A549 (cell line): ENCODE results near the gene ATOSB. TPM values are rescaled to one million over a fixed set of nuclear protein-coding genes. Genes with fewer than 3 reads are reported as not detected.

Source experiments
- ATAC-seq, 2 experiments: fragments of 200-7000 bp in 1 of 2; fragments of >200 bp in 1 of 2; cut with Nextera tagmentation in 1 of 2; cut with Tn5 transposase in 1 of 2; 3 replicates each; pipeline versions ENCODE4 v1.8.0 to v1.9.1; 2018 to 2020; ENCODE audit warnings: mild to moderate bottlenecking in 1 of 2, moderate library complexity in 1 of 2
- CTCF ChIA-PET: fragments of 300-600 bp; sonication (Branson Sonifier 250); formaldehyde crosslinking; extraction: SDS; loops from one replicate; lab custom pipeline; 2021; ENCODE audit warnings: antibody characterized with exemption, inconsistent platforms; lab: Yijun Ruan, JAX
- POLR2A ChIA-PET: fragments of 350-600 bp; formaldehyde crosslinking; extraction: SDS; loops from one replicate; lab custom pipeline; 2021; ENCODE audit warnings: antibody characterized with exemption, inconsistent platforms; lab: Yijun Ruan, JAX
- DNase-seq, 2 experiments: peaks; one replicate each; pipeline versions ENCODE4 v3.0.0 to v3.0.0-alpha.2; 2011 to 2016; ENCODE audit warnings: low read depth in 1 of 2, low spot score in 1 of 2
- FAIRE-seq: peaks from 2 replicates; lab custom pipeline; 2011; peaks lifted over from hg19 to GRCh38; lab: Jason Lieb, UNC
- H3K27ac ChIP-seq, 2 experiments: fragments of >200 bp; sonication (Bioruptor Twin); formaldehyde crosslinking; 3 replicates each; pipeline ENCODE4 v1.5.1; 2016 to 2017
- H3K4me1 ChIP-seq: fragments of >200 bp; sonication (Bioruptor Twin); formaldehyde crosslinking; 3 replicates; pipeline ENCODE4 v1.6.1; 2016
- H3K4me2 ChIP-seq: fragments of >200 bp; sonication (Bioruptor Twin); formaldehyde crosslinking; 3 replicates; pipeline ENCODE4 v1.6.1; 2016
- H3K4me3 ChIP-seq: fragments of >200 bp; sonication (Bioruptor Twin); formaldehyde crosslinking; 3 replicates; pipeline ENCODE4 v1.5.1; 2016
- H3K9me3 ChIP-seq: fragments of >200 bp; sonication (Bioruptor Twin); formaldehyde crosslinking; 3 replicates; pipeline ENCODE4 v1.6.1; 2016
- CBX2 ChIP-seq: fragments of 200-600 bp; sonication (generic); IDR thresholded peaks from 2 replicates; pipeline ENCODE4 v1.6.1; 2016; ENCODE audit warnings: low read depth, mild to moderate bottlenecking, borderline replicate concordance
- CBX8 ChIP-seq: fragments of 200-600 bp; sonication (generic); IDR thresholded peaks from 2 replicates; pipeline ENCODE4 v1.6.1; 2016
- CEBPB ChIP-seq, 2 experiments: fragments of >200 bp in 1 of 2; sonication (Bioruptor Twin) in 1 of 2; formaldehyde crosslinking in 1 of 2; IDR thresholded peaks; 2 replicates each; pipeline ENCODE4 v1.6.1; 2012 to 2016
- CHD4 ChIP-seq: fragments of 200-600 bp; sonication (generic); IDR thresholded peaks from 2 replicates; pipeline ENCODE4 v1.6.1; 2016; ENCODE audit warnings: antibody characterized with exemption, mild to moderate bottlenecking, borderline replicate concordance
- EHF ChIP-seq: fragments of 250-450 bp; sonication (Bioruptor Pico); IDR thresholded peaks from 2 replicates; pipeline ENCODE4 v1.5.0; 2020; ENCODE audit warnings: mild to moderate bottlenecking
- EHMT2 ChIP-seq: fragments of 200-600 bp; sonication (generic); IDR thresholded peaks from 2 replicates; pipeline ENCODE4 v1.6.1; 2016; ENCODE audit warnings: antibody characterized with exemption, low read depth, mild to moderate bottlenecking, moderate library complexity
- EP300 ChIP-seq, 2 experiments: fragments of >200 bp; sonication (Bioruptor Twin); formaldehyde crosslinking; IDR thresholded peaks; 2 replicates in 1 of 2; 3 replicates in 1 of 2; pipeline ENCODE4 v1.6.1; 2016 to 2017
- ESRRA ChIP-seq: fragments of 150-350 bp; IDR thresholded peaks from 2 replicates; pipeline ENCODE4 v1.6.1; 2014; ENCODE audit warnings: mild to moderate bottlenecking, low read length, borderline replicate concordance
- FOSB ChIP-seq: fragments of 250-450 bp; sonication (Bioruptor Pico); IDR thresholded peaks from 2 replicates; pipeline ENCODE4 v1.5.0; 2020; ENCODE audit warnings: mild to moderate bottlenecking, moderate library complexity
- FOSL2 ChIP-seq, 2 experiments: fragments of 450-650 bp in 1 of 2; fragments of >200 bp in 1 of 2; sonication (Bioruptor Twin) in 1 of 2; formaldehyde crosslinking; IDR thresholded peaks; 2 replicates each; pipeline versions ENCODE4 v1.5.0 to v1.6.1; 2016 to 2020; ENCODE audit warnings: mild to moderate bottlenecking in 1 of 2, moderate library complexity in 1 of 2
- HDAC2 ChIP-seq: fragments of 200-600 bp; sonication (generic); IDR thresholded peaks from 2 replicates; pipeline ENCODE4 v1.6.1; 2016
- HEYL ChIP-seq: fragments of 250-450 bp; sonication (Bioruptor Pico); IDR thresholded peaks from 2 replicates; pipeline ENCODE4 v1.8.0; 2021; ENCODE audit warnings: mild to moderate bottlenecking, moderate library complexity
- HOXA7 ChIP-seq: fragments of 250-450 bp; sonication (Bioruptor Pico); IDR thresholded peaks from 2 replicates; pipeline ENCODE4 v1.5.0; 2020; ENCODE audit warnings: mild to moderate bottlenecking, moderate library complexity
- HOXB13 ChIP-seq: fragments of 250-450 bp; sonication (Bioruptor Pico); IDR thresholded peaks from 2 replicates; pipeline ENCODE4 v1.5.0; 2020; ENCODE audit warnings: low read depth, mild to moderate bottlenecking, moderate library complexity
- HOXB5 ChIP-seq: fragments of 250-450 bp; sonication (Bioruptor Pico); IDR thresholded peaks from 2 replicates; pipeline ENCODE4 v1.5.0; 2020; ENCODE audit warnings: mild to moderate bottlenecking, moderate library complexity
- JUN ChIP-seq, 2 experiments: fragments of >200 bp; sonication (Bioruptor Twin); formaldehyde crosslinking; IDR thresholded peaks; 2 replicates in 1 of 2; 3 replicates in 1 of 2; pipeline ENCODE4 v1.6.1; 2016 to 2017
- KDM1A ChIP-seq: fragments of 200-600 bp; sonication (generic); IDR thresholded peaks from 2 replicates; pipeline ENCODE4 v1.6.1; 2016; ENCODE audit warnings: low read depth, mild to moderate bottlenecking
- MAFK ChIP-seq: fragments of 450-650 bp; IDR thresholded peaks from 2 replicates; pipeline ENCODE4 v1.6.1; 2014; ENCODE audit not compliant: partially characterized antibody
- MAZ ChIP-seq: fragments of 150-350 bp; IDR thresholded peaks from 2 replicates; pipeline ENCODE4 v1.6.1; 2014; ENCODE audit warnings: antibody characterized with exemption, low read depth, low read length, borderline replicate concordance
- MYC ChIP-seq: IDR thresholded peaks from 2 replicates; pipeline ENCODE4 v1.6.1; 2012; ENCODE audit warnings: mild to moderate bottlenecking, inconsistent platforms, low read length, improper control_type of control experiment, borderline replicate concordance
- NFE2L2 ChIP-seq: fragments of 150-350 bp; conservative IDR thresholded peaks from 2 replicates; pipeline ENCODE4 v1.6.1; 2014; ENCODE audit warnings: low read length
- NPAS2 ChIP-seq: fragments of 250-450 bp; sonication (Bioruptor Pico); IDR thresholded peaks from 2 replicates; pipeline ENCODE4 v1.8.0; 2022; ENCODE audit warnings: mild to moderate bottlenecking, moderate library complexity, borderline replicate concordance
- NR3C1 ChIP-seq: fragments of >200 bp; sonication (Bioruptor Twin); formaldehyde crosslinking; IDR thresholded peaks from 3 replicates; pipeline ENCODE4 v1.6.1; 2017
- PHF8 ChIP-seq: fragments of 200-600 bp; sonication (generic); IDR thresholded peaks from 2 replicates; pipeline ENCODE4 v1.6.1; 2016; ENCODE audit warnings: low read depth, mild to moderate bottlenecking, antibody characterized with exemption, moderate library complexity, borderline replicate concordance
- POLR2A ChIP-seq: IDR thresholded peaks from 2 replicates; pipeline ENCODE4 v1.6.1; 2012; ENCODE audit warnings: mild to moderate bottlenecking, low read length
- POLR2AphosphoS2 ChIP-seq: conservative IDR thresholded peaks from 2 replicates; pipeline ENCODE4 v1.6.1; 2012; ENCODE audit warnings: low read length, improper control_type of control experiment, inconsistent platforms
- RARB ChIP-seq: fragments of 250-450 bp; sonication (Bioruptor Pico); IDR thresholded peaks from 2 replicates; pipeline ENCODE4 v1.8.0; 2021; ENCODE audit warnings: mild to moderate bottlenecking, moderate library complexity
- RFX5 ChIP-seq: fragments of 450-650 bp; IDR thresholded peaks from 2 replicates; pipeline ENCODE4 v1.7.1; 2014; ENCODE audit warnings: antibody characterized with exemption, mild to moderate bottlenecking, moderate library complexity
- RNF2 ChIP-seq: fragments of 200-600 bp; sonication (generic); IDR thresholded peaks from 2 replicates; pipeline ENCODE4 v1.6.1; 2016; ENCODE audit warnings: low read depth, mild to moderate bottlenecking, antibody characterized with exemption, moderate library complexity, borderline replicate concordance
- ZC3H11A ChIP-seq: fragments of 450-650 bp; IDR thresholded peaks from 2 replicates; pipeline ENCODE4 v1.6.1; 2014; ENCODE audit warnings: antibody characterized with exemption, mild to moderate bottlenecking
- ZFP36 ChIP-seq: fragments of 450-650 bp; IDR thresholded peaks from 2 replicates; pipeline ENCODE4 v1.6.1; 2014; ENCODE audit warnings: borderline replicate concordance; ENCODE audit not compliant: partially characterized antibody
- WGBS: methylation state at CpG from one replicate; pipeline ENCODE4 v1.1.6; 2017; ENCODE audit errors: missing lambda C conversion rate; 5-methylcytosine and 5-hydroxymethylcytosine counted together
- polyA plus RNA-seq, 4 experiments: library from polyadenylated mRNA; depleted of rRNA in 3 of 4; stranded (reverse); fragments of >200 nt; fragmentation: RNase III in 1 of 4; extraction: RNeasy Plus Mini Kit Qiagen cat#74134 plus additional on column Dnase treatment in 1 of 4; gene quantifications; 2 replicates in 3 of 4; 3 replicates in 1 of 4; pipeline ENCODE4 v1.2.3, GENCODE V29; 2011 to 2017
- TF ChIP-seq, protein P1 (sequence below): IDR thresholded peaks from 2 replicates; pipeline ENCODE4 v1.6.1; 2012
- TF ChIP-seq, protein P2 (sequence below): fragments of 250-450 bp; sonication (Bioruptor Pico); IDR thresholded peaks from 2 replicates; pipeline ENCODE4 v1.5.0; 2021; ENCODE audit warnings: mild to moderate bottlenecking, moderate library complexity, borderline replicate concordance
- TF ChIP-seq, protein P3 (sequence below): fragments of 450-650 bp; IDR thresholded peaks from 2 replicates; pipeline ENCODE4 v1.6.1; 2014; ENCODE audit warnings: antibody characterized with exemption
- TF ChIP-seq, protein P4 (sequence below): IDR thresholded peaks from 2 replicates; pipeline ENCODE4 v1.6.1; 2012
- TF ChIP-seq, protein P5 (sequence below): fragments of >200 bp; sonication (Bioruptor Twin); formaldehyde crosslinking; IDR thresholded peaks from 2 replicates; pipeline ENCODE4 v1.6.1; 2016

ATOSB gene
- polyA plus RNA-seq, 2 of the 4 experiments (the other 2 are of a cell fraction): 11.8 to 14.0 TPM

DNA sequence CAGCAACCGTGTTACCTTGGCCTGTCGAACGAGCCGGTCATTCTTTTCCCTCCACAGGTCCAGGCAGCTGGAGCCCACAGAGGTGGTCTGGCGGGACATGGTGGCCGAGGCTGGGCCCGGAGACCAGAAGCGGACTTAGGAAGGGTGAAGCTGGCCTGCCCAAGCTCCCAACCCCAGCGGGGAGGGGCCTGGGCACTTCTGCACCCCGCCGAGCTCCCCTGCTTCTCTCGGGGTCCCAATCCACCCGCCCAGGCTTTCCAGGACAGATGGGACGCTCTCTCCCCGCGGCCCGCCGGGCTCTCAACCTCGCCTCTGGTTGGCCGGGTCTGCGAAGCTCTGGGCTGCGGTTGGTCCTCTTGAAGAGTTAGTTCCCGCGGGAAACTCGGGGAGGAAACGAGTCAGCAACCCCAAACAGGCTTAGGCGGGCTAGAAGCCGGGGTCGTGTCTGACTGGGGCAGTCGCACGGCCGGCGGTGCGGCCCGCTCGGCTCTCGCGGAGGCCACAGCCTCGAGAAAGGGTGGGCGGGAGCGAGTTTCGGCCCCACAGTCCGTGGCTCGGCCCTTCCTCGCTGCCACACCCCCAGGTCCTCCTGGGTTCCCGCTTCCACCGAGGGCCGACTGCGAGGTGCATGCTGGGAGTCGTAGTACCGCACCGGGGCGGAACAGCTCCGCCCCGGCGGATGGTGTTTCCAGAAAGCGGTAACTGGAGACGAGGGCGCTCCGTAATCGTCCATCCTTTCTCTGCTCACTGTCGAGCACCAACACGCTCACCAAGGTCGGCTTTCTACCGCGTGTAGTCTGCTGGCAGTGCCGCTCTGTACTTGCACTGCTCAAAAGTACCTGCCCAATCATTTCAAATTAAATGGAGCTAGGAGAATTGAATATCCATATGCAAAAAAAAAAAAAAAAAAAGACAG lies 36.0 kb downstream of the ATOSB start, which contains the start of gene FANCG:
Gene FANCG (minus strand): TSS at position 517 of the 916 bp plus-strand sequence. CDS start 418 bp downstream, at position 99.
- peak within 1 kb of the TSS; percentile 71 for H3K4me3 ChIP-seq
- ChIA-PET CTCF (interaction anchor here (0.5 to 7.7 kb wide), 10 partner anchors 8 to 657 kb away, joined by 3 to 99 read pairs (median 9); partner anchors contain the start of genes PIGO, STOML2 and VCP), POLR2A (interaction anchor here (0.6 to 3.7 kb wide), 21 partner anchors 8 to 669 kb away, joined by 3 to 63 read pairs (median 5); partner anchors contain the start of genes ATOSB, CCDC107, CREB3 and DNAJB5)
- H3K27ac ChIP-seq: peak within 1 kb of the TSS; percentile 86 to 96
- WGBS: 0% methylated on average over 26 of the region's 67 CpGs
- H3K9me3 ChIP-seq: no peaks in the 10 kb centered on the region
- peak; percentile 49 for FAIRE-seq
- peak; percentile 96 for ATAC-seq
- H3K4me2 ChIP-seq: peak within 1 kb of the TSS; percentile 96
- peak; percentile 94 to 95 for DNase-seq
- peaks cover 14% of the 10 kb centered on the region; the same call in 2 of the 3 replicates for H3K4me1 ChIP-seq
- TF ChIP-seq CHD4 (no peak), RFX5 (no peak), PHF8 (peak; percentile 28; the same call in 1 of the 2 replicates), ESRRA (no peak), MAFK (no peak), KDM1A (no peak), NPAS2 (no peak), RARB (no peak), POLR2A (peak; percentile 88), JUN (IDR thresholded peaks at IDR 0.05) (peak; percentile 73 to 86; a peak in 4 of 5 replicates), HDAC2 (no peak; the same call in 1 of the 2 replicates), ZC3H11A (no peak), ZFP36 (no peak), EP300 (IDR thresholded peaks at IDR 0.05) (no peak), POLR2AphosphoS2 (no peak), EHF (CRISPR knock-in tag) (no peak), NR3C1 (no peak), NFE2L2 (no peak), FOSL2 (IDR thresholded peaks at IDR 0.05) (no peak), FOSL2 (CRISPR knock-in tag; IDR thresholded peaks at IDR 0.05) (0 out of 2 replicates have a peak, but pooled peaks have one; percentile 21), RNF2 (no peak), FOSB (CRISPR knock-in tag) (no peak), HOXA7 (CRISPR knock-in tag) (no peak), CBX8 (no peak), CBX2 (no peak), HOXB5 (0 out of 2 replicates have a peak, but pooled peaks have one; percentile 39), HOXB13 (CRISPR knock-in tag) (no peak), MAZ (no peak), MYC (peak; percentile 74), CEBPB (IDR thresholded peaks at IDR 0.05) (no peak), HEYL (CRISPR knock-in tag) (no peak), EHMT2 (no peak)
- TF ChIP-seq, protein P1, sequence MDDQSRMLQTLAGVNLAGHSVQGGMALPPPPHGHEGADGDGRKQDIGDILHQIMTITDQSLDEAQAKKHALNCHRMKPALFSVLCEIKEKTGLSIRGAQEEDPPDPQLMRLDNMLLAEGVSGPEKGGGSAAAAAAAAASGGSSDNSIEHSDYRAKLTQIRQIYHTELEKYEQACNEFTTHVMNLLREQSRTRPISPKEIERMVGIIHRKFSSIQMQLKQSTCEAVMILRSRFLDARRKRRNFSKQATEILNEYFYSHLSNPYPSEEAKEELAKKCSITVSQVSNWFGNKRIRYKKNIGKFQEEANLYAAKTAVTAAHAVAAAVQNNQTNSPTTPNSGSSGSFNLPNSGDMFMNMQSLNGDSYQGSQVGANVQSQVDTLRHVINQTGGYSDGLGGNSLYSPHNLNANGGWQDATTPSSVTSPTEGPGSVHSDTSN: peak; percentile 28; the same call in 1 of the 2 replicates
- TF ChIP-seq, protein P2, sequence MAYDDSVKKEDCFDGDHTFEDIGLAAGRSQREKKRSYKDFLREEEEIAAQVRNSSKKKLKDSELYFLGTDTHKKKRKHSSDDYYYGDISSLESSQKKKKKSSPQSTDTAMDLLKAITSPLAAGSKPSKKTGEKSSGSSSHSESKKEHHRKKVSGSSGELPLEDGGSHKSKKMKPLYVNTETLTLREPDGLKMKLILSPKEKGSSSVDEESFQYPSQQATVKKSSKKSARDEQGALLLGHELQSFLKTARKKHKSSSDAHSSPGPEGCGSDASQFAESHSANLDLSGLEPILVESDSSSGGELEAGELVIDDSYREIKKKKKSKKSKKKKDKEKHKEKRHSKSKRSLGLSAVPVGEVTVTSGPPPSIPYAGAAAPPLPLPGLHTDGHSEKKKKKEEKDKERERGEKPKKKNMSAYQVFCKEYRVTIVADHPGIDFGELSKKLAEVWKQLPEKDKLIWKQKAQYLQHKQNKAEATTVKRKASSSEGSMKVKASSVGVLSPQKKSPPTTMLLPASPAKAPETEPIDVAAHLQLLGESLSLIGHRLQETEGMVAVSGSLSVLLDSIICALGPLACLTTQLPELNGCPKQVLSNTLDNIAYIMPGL (CRISPR knock-in tag): no peak
- TF ChIP-seq, protein P3, sequence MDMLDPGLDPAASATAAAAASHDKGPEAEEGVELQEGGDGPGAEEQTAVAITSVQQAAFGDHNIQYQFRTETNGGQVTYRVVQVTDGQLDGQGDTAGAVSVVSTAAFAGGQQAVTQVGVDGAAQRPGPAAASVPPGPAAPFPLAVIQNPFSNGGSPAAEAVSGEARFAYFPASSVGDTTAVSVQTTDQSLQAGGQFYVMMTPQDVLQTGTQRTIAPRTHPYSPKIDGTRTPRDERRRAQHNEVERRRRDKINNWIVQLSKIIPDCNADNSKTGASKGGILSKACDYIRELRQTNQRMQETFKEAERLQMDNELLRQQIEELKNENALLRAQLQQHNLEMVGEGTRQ: no peak
- TF ChIP-seq, protein P4, sequence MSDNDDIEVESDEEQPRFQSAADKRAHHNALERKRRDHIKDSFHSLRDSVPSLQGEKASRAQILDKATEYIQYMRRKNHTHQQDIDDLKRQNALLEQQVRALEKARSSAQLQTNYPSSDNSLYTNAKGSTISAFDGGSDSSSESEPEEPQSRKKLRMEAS: peak; percentile 78
- TF ChIP-seq, protein P5, sequence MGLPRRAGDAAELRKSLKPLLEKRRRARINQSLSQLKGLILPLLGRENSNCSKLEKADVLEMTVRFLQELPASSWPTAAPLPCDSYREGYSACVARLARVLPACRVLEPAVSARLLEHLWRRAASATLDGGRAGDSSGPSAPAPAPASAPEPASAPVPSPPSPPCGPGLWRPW: no peak
